NCI-H446 (cell line): Measurements from ENCODE around the gene KCTD12.
"Not testable (repeated sequence)": the region's sequence is repeated elsewhere in the genome, so short reads cannot be mapped to it uniquely, and the experiment has no call there.

ENCODE experiments used
- DNase-seq, 2 experiments: peaks; one replicate each; lab custom pipeline; 2025; lab: John Stamatoyannopoulos, UW

The KCTD12 gene

DNA sequence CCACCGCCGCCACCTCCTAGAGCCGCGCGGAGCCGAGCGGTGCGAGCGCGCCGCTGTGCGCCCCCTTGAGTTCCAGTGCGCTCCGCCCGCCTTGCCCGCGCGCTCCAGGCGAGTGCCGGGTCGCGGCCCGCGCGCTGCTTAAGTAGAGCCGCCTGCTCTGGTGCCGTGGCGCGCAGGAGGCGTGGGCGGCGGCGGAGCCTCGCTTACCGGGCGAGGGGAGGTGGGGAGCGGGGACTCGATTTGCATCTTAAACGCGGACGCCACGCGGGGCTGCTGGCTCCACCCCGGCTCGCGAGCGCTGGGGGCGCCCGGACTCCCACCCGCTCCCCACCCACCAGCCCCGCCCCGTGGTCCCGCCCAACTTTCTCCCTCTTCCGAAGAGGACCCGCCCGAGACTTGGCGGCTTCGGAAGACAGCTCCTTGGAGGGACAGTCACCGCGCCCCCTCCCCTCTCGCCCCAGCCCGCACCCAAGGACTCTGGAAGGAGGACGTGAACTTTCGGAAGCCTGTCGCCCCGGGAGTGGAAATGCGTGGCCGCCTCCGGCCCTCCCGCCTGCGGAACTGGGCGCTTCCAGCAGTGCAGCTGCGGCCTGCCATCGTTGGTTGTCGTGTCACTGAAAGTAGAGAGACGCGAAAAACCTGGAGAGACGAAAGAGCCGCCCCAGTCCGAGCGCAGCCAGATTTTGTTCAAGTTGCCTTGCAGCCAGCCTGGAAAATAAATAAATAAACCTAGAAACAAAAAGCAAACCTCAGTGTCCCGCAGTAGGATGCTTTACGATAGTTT lies at the start of gene KCTD12:
TSS of gene KCTD12 (minus strand) at position 114 of the 784 bp plus-strand sequence. CDS start 257 bp downstream, outside the sequence.
- peak in 1 of 2 experiments; percentile 23 for DNase-seq

DNA sequence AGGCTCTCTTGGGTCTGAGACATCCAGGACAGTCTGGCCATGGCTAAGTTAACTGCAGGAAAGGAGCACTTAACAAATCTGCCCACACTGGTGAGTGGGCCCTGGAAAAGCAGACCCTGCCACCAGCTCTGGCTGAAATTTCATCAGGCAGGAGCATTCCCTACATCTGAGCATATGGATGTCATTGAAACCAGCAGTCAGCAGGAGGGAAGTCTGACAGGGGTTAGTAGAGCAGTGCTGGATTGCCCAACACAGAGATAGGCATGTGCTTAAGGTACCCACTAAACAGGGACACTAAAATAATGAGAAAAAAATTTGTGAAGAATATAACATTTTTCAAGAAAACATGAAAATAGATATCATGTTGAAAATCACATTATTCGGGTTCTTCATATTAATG lies 48.5 kb upstream of the KCTD12 start:
- no peak for DNase-seq

DNA sequence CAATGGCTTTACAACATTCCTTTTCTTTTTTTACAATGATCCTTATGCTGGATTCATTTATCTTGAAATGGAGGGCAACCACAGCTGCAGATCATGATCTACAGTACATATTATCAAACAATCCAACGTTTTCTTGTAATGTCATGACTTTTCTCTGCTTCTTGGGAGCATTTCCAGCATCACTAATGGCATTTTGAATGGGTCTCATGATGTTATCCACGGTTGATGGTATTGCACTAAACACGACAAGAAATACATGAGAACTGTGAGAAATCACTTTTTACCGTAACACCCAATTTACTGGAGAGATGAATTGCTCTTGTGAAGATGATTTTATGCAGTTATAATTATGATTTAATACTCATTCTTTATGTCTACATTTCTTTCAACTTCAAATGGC lies 45.9 kb upstream of the KCTD12 start:
- DNase-seq = no peak

DNA sequence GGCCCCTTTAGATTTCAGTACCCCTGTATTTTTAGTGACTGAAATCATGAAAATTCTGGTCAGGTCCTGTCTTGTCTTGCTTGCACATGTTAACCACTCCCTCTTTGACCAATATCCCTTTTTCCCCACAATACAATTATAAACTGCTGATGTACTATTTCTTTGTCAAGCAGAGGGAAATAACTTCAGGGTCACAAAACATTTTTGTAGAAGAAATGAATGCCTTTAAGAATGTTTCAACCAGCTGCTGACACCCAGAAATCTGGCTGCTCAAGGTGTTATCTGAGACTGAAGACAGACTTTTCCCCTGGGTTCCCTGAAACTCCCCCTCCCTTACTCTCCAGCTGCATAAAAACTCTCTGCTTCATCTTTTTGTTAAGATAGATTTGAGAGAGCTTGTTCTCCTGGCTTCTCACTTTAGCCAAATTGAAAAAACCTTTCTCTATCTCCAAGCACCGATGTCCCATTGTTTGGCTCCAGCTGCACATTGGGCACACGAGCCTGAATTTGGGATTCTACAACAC lies 43.7 kb upstream of the KCTD12 start:
- no peak for DNase-seq

DNA sequence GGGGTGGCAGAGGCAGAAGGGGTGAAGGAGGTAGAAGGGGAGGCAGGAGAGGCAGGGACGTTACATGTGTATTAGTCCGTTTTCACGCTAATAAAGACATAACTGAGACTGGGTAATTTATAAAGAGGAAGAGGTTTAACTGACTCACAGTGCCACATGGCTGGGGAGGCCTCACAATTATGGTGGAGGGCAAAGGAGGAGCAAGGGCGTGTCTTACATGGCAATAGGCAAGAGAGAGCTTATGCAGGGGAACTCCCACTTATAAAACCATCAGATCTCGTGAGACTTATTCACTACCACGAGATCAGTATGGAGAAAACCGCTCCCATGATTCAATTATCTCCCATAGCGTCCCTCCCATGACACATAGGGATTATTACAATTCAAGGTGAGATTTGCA lies 43.1 kb upstream of the KCTD12 start:
- no peak for DNase-seq

DNA sequence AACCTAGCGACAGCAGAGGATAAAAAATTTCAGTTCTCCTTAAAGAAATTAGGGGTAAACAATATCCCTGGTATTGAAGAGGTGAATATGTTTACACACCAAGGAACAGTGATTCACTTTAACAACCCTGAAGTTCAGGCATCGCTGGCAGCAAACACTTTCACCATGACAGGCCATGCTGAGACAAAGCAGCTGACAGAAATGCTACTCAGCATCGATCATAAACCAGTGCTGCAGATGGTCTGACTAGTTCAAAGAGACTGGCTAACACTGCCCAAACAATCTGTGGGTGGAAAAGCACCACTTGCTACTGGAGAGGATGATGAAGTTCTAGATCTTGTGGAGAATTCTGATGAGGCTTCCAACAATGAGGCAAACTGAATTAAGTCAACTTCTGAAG lies 42.3 kb upstream of the KCTD12 start:
- DNase-seq = no peak

DNA sequence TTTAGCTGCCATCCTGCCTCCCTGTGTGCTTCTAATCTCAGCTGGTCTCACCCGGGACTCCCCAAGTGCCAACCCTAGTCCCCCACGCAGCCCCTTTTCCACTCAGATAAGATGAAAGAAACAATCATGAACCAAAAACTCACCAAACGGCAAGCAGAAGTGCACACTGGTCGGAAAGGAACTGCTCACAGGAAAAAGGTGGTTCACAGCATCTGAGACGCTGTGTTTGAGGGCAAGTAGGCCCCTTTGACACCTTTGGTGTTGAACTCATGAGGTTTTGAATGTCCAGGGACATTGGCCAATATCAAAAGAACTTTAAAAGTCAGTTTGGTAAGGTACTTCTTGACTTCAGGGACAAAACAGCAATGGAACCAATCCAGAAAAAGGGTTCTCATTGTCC lies 41.8 kb upstream of the KCTD12 start:
- no peak for DNase-seq

DNA sequence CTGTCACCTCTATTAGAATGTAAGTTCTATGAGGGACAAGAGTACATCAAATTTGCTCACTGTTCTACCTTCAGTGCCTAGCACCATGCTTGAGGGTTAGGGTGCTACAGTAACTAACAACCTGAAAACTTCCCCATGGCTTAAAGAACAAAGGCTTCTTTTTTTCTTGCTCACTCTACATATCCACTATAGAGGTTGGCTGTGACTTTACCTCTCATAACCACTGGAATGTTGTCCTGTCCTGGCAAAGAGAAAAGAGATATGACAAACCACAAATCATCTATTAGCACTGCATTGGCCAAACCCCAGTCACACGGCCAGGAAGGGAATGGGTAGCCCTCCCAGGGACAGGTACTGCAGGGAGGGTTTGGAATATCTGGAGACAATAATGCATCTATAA lies 38.9 kb upstream of the KCTD12 start:
- DNase-seq = no peak

DNA sequence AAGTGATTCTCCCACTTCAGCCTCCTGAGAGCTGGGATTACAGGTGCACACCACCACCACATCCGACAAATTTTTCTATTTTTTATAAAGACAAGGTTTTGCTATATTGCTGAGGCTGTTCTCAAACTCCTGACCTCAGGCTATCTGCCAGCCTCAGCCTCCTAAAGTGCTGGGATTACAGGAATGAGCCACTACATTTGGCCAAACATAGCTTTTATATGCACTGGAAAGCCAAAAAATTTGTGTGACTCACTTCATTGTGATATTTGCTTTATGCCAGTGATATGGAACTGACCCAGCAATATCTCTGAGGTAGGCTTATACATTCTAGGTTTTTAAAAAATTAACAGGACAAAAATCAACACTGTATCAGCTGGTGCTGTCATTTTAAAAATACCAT lies 35.3 kb upstream of the KCTD12 start:
- DNase-seq = no peak

DNA sequence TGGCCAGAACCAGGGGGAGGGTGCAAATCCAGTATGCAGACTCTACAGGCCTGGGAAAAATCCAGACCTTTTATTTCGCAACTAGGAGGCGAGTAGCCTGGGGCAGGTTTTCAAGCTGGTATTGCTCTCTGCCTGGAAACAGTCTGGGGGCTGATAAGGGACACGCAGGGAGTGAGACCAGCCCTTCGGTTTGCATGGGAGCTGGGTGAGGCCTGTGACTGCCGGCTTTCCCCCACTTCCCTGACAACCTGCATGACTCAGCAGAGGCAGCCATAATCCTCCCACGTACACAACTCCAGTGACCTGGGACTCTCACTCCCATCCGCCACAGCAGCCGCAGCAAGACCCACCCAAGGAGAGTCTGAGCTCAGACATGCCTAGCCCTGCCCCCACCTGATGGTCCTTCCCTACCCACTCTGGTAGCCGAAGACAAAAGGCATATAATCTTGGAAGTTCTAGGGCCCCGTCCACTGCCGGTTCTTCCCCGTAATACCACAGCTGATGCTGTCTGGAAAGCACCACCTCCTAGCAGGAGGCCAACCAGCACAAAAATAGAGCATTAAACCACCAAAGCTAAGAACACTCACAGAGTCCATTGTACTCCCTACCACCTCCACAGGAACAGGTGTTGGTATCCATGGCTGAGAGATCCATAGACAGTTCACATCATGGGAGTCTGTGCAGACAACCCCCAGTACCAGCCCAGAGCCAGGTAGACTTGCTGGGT lies 31.7 kb upstream of the KCTD12 start:
- DNase-seq = not testable (repeated sequence)

DNA sequence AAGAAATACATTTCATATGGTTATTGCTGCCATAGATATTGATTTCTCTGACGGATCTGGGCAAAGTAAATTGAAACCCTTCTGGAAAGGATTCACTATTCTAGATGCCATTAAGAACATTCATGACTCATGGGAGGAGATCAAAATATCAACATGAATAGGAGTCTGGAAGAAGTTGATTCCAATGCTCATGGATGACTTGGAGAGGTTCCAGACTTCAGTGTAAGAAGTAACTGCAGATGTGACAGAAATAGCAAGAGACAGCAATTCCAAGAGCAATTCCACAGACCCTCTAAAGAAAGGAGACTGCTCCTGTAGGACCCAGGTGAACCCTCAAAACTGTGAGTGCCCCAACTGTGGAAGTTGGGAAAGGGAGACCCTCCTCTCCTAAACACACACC lies 30.9 kb upstream of the KCTD12 start:
- DNase-seq = peak in 1 of 2 experiments; percentile 2

DNA sequence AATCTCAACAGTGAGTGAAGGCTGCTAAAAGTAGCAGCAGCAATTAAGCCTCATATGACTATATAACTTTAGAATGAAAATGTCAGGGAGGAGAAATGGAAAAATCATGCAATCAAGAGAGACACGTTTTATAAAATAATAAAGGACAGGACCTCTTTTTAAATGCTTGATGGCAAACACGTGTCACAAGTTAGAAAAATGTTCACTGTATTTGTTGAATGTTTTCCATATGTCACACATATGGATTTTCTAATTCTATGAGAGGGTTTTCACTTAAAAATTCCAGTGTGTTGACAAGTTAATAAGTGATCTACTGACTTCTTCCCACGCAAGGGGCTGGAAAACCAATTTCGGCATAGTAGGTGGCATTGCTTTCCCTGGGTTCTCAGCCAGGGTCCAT lies 27.7 kb upstream of the KCTD12 start:
- no peak for DNase-seq

DNA sequence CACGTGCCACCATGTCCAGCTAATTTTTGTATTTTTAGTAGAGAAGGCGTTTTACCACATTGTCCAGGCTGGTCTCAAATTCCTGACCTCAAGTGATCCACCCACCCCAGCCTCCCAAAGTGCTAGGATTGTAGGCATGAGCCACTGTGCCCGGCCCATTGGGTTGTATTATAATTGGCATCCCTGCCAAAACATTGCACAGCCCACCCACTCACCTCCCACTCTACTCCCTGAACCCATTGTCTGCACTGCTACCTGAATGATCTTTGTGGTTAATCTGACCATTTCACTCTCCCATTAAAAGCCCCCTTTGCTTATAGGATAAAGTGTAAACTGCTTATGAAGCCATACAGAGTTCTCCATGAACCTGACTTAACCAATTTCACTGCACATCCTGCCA lies 26.3 kb upstream of the KCTD12 start:
- DNase-seq = no peak

DNA sequence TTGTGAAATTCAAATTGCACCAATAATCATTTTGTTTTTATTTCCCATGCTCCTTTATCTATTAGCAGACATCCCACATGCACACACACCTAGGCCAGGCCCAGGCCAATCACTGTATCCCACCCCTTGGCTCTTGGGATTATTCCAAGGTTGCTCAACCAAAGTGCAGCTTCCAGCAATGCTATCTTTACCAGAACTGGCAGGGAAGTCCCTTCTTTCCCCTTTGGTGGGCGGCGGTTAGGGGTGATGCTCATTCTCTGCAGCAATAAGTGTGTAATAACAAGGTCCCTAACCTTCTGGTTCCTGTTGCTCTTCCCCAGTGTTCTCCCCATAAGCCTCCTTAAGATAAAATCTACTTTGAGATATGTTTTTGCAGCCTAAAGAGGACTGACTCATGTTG lies 18.3 kb upstream of the KCTD12 start:
- DNase-seq = no peak

DNA sequence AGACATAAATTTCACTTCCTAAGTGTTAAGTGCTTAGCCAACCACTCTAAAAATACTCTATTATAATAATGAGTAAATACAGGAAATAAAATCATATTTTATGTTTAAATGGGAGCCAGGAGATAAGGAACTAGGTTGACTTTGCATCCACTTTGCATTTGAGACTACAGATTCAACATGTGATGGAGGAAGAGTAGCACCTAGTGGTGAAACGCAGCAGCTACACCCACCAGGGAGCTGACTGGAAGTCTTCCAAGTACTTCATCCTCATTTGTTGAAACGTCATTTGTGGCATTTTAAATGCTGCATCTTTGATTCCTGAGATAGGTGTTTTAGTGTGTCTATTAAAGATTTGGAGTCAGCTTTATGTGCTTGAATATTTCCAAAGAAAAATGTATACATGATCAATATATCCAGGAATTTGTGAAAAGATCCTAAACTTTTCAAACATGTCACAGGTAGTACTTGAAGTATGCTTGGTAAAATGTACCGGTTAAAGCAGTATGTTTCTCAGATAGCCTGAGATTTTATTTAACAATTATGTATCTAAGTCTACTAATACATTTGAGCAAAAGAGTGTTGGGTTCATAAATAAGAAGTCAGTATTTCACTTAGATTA lies 17.4 kb upstream of the KCTD12 start:
- peak in 1 of 2 experiments; percentile 32 for DNase-seq

DNA sequence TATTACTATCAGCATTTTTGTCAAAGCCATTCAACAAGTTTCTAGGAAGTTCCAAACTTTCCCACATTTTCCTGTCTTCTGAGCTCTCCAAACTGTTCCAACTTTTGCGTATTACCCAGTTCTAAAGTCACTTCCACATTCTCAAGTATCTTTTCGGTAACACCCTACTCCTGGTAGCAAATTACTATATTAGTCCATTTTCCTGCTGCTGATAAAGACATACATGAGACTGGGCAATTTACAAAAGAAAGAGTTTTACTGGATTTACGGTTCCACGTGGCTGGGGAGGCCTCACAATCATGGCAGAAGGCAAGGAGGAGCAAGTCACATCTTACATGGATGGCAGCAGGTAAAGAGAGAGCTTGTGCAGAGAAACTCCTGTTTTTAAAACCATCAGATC lies 12.9 kb upstream of the KCTD12 start:
- DNase-seq = not testable (repeated sequence)

DNA sequence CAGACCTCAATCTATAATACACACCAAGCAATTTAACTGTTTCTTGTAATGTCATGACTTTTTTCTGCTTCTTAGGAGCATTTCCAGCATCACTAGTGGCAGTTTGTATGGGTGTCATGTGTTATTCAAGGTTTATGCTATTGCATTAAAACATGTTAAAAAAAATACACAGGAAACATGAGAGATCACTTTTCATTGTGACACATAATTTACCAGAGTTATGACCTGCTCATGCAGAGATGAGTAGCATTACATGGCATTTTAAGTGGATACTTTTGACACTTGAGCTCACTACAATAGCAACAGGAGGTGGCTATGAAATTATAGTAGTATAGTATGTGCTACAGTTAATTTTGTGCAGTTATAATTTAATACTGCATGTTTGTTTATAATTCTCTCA lies 11.0 kb upstream of the KCTD12 start:
- DNase-seq = not testable (repeated sequence)

DNA sequence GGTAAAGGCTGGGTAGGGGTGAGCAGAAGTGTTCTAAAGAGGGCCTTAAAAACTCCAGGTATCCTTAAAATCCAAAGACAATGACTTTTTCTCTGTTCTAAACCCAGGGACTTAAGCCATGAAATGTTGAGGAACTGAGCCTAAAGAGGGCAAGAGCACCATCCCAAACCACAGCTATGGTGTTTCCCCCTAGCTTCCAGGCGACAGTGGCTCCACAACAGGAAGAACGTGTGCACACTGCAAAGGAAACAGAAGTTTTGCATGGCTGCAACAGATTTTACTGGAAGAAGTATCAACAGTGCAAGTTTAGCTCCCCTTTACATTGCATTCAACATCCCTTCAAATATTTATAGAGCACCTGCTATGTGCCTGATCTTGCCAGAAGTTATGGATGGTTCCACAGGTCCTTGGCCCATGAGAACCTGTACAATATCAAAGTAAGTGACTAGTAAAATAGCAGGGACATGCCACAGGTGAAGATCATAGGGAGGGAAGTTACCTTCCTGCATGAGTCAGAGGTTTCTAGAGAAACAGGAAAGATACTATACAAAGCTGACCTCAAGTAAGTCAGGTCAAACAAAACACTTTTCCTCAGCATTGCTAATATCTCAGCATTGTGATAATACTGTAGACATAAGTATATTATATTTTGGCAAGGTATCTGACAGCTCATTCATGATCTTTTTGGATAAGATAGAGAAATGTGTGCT lies 8.4 kb upstream of the KCTD12 start:
- DNase-seq = no peak

DNA sequence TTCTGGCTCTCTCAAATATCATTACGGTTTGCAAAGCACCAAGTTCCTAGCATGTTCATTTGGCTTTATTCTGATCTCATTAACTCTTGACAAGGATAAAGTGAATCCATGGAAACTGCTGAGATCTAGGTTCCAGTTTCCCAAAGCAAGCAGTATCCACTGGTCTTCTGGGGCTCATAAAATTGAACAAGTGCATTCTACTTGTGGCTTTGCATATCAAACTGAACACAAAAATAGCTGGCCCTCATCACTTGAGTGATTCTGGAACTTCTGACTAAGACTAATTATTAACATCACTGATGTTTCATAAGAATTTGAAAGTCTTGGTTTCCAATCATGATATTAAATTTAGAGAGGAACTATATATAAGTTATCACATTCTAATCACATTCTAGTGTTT lies 6.3 kb upstream of the KCTD12 start:
- no peak for DNase-seq

DNA sequence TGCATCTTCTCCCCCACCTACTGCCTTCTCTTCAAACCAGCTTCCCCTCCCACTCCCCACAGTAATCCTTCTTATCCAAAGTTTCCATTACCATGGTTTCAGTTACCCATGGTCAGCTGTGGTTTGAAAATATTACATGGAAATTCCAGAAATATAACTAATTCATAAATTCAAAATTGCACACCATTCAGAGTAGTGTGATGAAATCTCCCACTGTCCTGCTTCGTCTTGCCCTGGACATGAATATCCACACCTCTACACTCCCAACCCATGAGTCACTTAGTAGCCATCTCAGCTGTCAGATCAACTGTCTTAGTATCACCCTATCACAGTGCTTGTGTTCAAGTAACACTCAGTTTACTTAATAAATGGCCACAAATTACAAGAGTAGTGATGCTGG lies 3.8 kb upstream of the KCTD12 start:
- DNase-seq = no peak

DNA sequence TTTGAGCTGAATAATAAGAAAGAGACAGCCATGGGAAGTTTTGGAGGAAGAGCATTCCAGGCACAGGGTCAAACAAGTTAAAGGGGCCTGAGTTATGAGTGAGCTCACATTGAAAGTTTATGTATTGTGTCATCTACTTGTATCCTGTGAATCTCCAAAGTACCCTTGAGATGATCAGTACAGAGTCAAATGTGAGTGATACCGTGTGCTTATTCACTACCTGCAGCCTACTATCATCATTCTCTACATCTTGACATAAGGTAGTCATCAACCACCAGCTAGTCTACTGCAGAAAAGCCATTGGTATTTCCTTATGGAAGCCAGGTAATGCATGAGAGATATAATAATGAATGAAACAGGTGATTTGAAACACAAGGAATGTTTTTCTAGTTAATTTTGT lies 3.0 kb upstream of the KCTD12 start:
- no peak for DNase-seq

DNA sequence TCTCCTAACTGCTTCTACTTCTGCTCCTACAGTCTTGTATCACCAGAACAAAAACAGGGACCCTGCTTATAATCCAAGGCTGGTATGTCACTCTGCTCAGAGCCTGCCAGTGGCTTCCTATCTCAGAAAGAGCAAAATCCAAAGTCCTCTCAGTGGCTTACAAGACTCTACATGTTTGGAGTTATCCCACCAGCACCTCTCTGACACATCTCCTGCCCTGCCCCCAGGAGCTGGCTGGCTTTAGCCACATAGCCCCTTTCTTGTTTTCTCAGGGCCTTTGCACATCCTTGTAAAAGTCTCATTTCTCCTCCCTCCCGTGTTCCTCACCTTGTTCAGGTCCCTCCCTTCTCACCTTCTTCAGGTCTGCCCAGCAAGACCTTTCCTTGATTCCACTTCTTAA lies 2.2 kb upstream of the KCTD12 start:
- DNase-seq = no peak
